Activated CD8-positive, alpha-beta memory T cell treated with anti-CD3 and anti-CD28 coated beads, Interleukin-2, amount 10 ng/mL, durations not matched to agents 7 days and 5 days (primary cell): Measurements from ENCODE around the gene NFIX. TPM values are rescaled to one million over a fixed set of nuclear protein-coding genes. Genes with fewer than 3 reads are reported as not detected.
A peak's percentile ranks its signal among the peaks of the same experiment; 100 is the strongest.

ENCODE experiments used
- ATAC-seq: fragments of 150-1000 bp; cut with Tn5 transposase; one replicate; pipeline ENCODE4 v1.10.0; 2021; ENCODE audit warnings: moderate library complexity
- CTCF ChIA-PET: fragments of 350-600 bp; sonication (Branson Sonifier 250); formaldehyde crosslinking; loops from one replicate; lab custom pipeline; 2021; ENCODE audit warnings: antibody characterized with exemption; lab: Charles Lee
- DNase-seq: peaks from one replicate; pipeline ENCODE4 v3.0.0-alpha.2; 2020
- H3K27ac Mint-ChIP-seq: one replicate; pipeline ENCODE4 v1.8.0; 2021; ENCODE audit warnings: mild to moderate bottlenecking, mixed read lengths
- H3K27me3 Mint-ChIP-seq: one replicate; pipeline ENCODE4 v1.8.0; 2021; ENCODE audit warnings: mixed read lengths
- H3K36me3 Mint-ChIP-seq: one replicate; pipeline ENCODE4 v1.8.0; 2021; ENCODE audit warnings: mild to moderate bottlenecking, mixed read lengths
- H3K4me1 Mint-ChIP-seq: one replicate; pipeline ENCODE4 v1.8.0; 2021; ENCODE audit warnings: mixed read lengths
- H3K4me3 Mint-ChIP-seq: one replicate; pipeline ENCODE4 v1.8.0; 2021; ENCODE audit warnings: mild to moderate bottlenecking, moderate library complexity, mixed read lengths
- H3K9me3 Mint-ChIP-seq: one replicate; pipeline ENCODE4 v1.8.0; 2022; ENCODE audit warnings: low read depth, mixed read lengths
- total RNA-seq, 2 experiments: library from RNA; stranded (reverse); gene quantifications; one replicate each; pipeline ENCODE4 v1.2.3, GENCODE V29; 2021

NFIX gene
- total RNA-seq, 2 experiments from 2014 or later = 0.21 to 0.32 TPM

- DNase-seq = no peak
- Mint-ChIP-seq H3K4me1 (peaks cover 2% of the 10 kb centered on the region), H3K36me3 (no peaks in the 10 kb centered on the region), H3K27ac (no peak overlapping the region), H3K9me3 (no peaks in the 10 kb centered on the region), H3K27me3 (peaks cover 7% of the 10 kb centered on the region), H3K4me3 (no peak overlapping the region)
- CTCF ChIA-PET = interaction anchor here (1.2 to 13.9 kb wide), 4 partner anchors 33 to 109 kb away, joined by 3 to 204 read pairs (median 91); no protein-coding TSS in a partner anchor
- ATAC-seq = no peak
Observed at GRCh38 chr19:12984683-12985048, 10.6 kb upstream of the NFIX start.

DNA sequence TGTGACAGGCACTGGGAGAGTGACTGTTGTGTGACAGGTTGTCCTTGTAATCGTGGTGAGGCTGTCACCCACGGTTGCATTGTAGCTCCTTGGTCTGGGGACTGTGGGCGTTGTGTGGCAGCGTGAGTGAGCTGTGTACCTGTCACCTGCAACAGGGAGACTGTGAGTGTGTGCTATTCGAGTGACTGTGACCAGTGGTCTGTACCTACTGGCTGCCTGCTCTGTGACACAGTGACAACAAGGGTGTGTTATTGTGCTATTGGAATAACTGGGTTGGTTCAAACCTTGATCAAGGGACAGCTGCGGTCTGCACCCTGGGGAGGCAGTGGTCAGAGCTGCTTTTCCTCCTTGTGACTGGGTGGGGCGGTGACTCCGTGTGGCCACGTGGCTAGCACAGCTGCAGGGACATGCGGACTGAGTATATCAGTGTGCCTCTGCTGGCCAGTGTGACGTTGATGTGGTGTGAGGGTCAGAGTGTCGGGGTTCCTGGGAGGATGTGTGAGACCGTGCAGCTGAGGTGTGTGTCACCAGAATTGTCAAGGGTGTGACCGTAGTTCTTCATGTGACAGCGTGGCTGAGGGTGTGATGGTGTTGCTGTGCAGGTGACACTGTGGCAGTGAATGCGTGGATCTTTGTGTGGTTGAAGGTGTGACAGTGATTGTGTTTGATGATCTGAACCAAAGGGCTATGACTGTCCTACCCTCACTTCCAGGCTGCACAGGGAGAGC is 10.1 kb upstream of the NFIX start:
- H3K27ac Mint-ChIP-seq = no peak overlapping the region
- ATAC-seq (no peak), DNase-seq (no peak)
- no peak overlapping the region for H3K4me3 Mint-ChIP-seq
- peaks cover 7% of the 10 kb centered on the region for H3K27me3 Mint-ChIP-seq
- peaks cover 2% of the 10 kb centered on the region for H3K4me1 Mint-ChIP-seq
- CTCF ChIA-PET = interaction anchor here (0.6 to 13.9 kb wide), 6 partner anchors 20 to 108 kb away, joined by 3 to 204 read pairs (median 4); no protein-coding TSS in a partner anchor
- H3K36me3 Mint-ChIP-seq = no peaks in the 10 kb centered on the region
- no peaks in the 10 kb centered on the region for H3K9me3 Mint-ChIP-seq

- peaks cover 2% of the 10 kb centered on the region for H3K4me1 Mint-ChIP-seq
- no peaks in the 10 kb centered on the region for H3K9me3 Mint-ChIP-seq
- H3K36me3 Mint-ChIP-seq = no peaks in the 10 kb centered on the region
- no peak overlapping the region for H3K27ac Mint-ChIP-seq
- CTCF ChIA-PET = interaction anchor here (0.6 kb wide), 1 partner anchor 224 kb away, joined by 3 read pairs; no protein-coding TSS in a partner anchor
- peaks cover 7% of the 10 kb centered on the region for H3K27me3 Mint-ChIP-seq
- no peak for ATAC-seq
- DNase-seq = no peak
- no peak overlapping the region for H3K4me3 Mint-ChIP-seq
Observed at GRCh38 chr19:12986726-12987125, 8.5 kb upstream of the NFIX start.

GRCh38 chr19:12987190-12987589 is 8.1 kb upstream of the NFIX start:
- DNase-seq (no peak), ATAC-seq (no peak)
- peaks cover 2% of the 10 kb centered on the region for H3K4me1 Mint-ChIP-seq
- CTCF ChIA-PET = no interaction called here
- H3K9me3 Mint-ChIP-seq = no peaks in the 10 kb centered on the region
- H3K36me3 Mint-ChIP-seq = no peaks in the 10 kb centered on the region
- peaks cover 7% of the 10 kb centered on the region for H3K27me3 Mint-ChIP-seq
- H3K27ac Mint-ChIP-seq = no peak overlapping the region
- no peak overlapping the region for H3K4me3 Mint-ChIP-seq

GRCh38 chr19:12987781-12988180 is 7.5 kb upstream of the NFIX start:
- CTCF ChIA-PET = no interaction called here
- no peak overlapping the region for H3K27ac Mint-ChIP-seq
- H3K4me1 Mint-ChIP-seq = peaks cover 2% of the 10 kb centered on the region
- no peak overlapping the region for H3K4me3 Mint-ChIP-seq
- H3K9me3 Mint-ChIP-seq = no peaks in the 10 kb centered on the region
- DNase-seq (no peak), ATAC-seq (no peak)
- H3K36me3 Mint-ChIP-seq = no peaks in the 10 kb centered on the region
- peaks cover 7% of the 10 kb centered on the region for H3K27me3 Mint-ChIP-seq

- Mint-ChIP-seq H3K4me1 (peaks cover 6% of the 10 kb centered on the region), H3K9me3 (no peaks in the 10 kb centered on the region), H3K4me3 (no peak overlapping the region), H3K27ac (no peak overlapping the region), H3K36me3 (peaks cover 2% of the 10 kb centered on the region), H3K27me3 (peaks cover 18% of the 10 kb centered on the region)
- ATAC-seq (no peak), DNase-seq (no peak)
- CTCF ChIA-PET = no interaction called here
Observed at GRCh38 chr19:12990431-12990830, 4.8 kb upstream of the NFIX start.

DNA sequence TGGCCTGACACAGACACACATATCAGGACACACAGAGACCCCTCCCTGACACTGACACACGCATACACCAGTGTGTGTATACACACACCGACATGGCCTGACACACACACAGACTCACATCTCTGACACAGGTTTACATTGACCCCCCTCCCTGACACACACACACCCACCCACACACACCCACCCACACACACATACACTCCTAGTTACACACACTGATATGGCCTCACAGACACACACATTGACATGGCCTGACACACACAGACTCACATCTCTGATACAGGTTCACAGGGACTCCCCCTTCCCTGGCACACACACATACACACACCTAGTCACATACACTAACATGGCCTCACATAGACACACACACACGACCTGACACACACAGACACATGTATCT is 4.4 kb upstream of the NFIX start:
- no peak for DNase-seq
- H3K4me3 Mint-ChIP-seq = no peak overlapping the region
- no peak overlapping the region for H3K27ac Mint-ChIP-seq
- CTCF ChIA-PET = no interaction called here
- H3K4me1 Mint-ChIP-seq = peaks cover 6% of the 10 kb centered on the region
- ATAC-seq = no peak
- H3K27me3 Mint-ChIP-seq = peaks cover 18% of the 10 kb centered on the region
- peaks cover 2% of the 10 kb centered on the region for H3K36me3 Mint-ChIP-seq
- H3K9me3 Mint-ChIP-seq = no peaks in the 10 kb centered on the region

DNA sequence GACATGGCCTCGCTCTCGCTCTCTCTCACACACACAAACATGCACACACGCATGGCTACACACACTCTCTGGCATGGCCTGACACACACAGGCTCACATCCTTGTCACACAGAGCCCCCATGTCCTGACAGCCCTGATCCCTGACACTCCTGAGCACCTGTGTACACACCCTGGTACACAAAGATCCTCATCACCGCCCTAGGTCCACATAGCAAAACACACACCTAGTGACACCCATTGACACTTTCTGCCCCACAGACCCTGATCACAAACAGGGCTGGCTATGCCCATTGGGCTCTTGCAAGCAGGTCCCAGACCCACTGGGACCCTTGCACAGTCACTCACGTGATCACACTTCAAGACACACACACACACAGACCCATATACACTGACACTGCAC is 4.0 kb upstream of the NFIX start:
- no peak for DNase-seq
- CTCF ChIA-PET = interaction anchor here (0.7 to 1.0 kb wide), 2 partner anchors 14 to 43 kb away, joined by 3 to 4 read pairs; no protein-coding TSS in a partner anchor
- H3K27ac Mint-ChIP-seq = no peak overlapping the region
- H3K4me1 Mint-ChIP-seq = peaks cover 6% of the 10 kb centered on the region
- peaks cover 21% of the 10 kb centered on the region for H3K27me3 Mint-ChIP-seq
- H3K9me3 Mint-ChIP-seq = no peaks in the 10 kb centered on the region
- H3K36me3 Mint-ChIP-seq = peaks cover 2% of the 10 kb centered on the region
- no peak overlapping the region for H3K4me3 Mint-ChIP-seq
- ATAC-seq = no peak

- no peak for DNase-seq
- H3K27ac Mint-ChIP-seq = no peak overlapping the region
- H3K27me3 Mint-ChIP-seq = peaks cover 32% of the 10 kb centered on the region
- peaks cover 6% of the 10 kb centered on the region for H3K4me1 Mint-ChIP-seq
- CTCF ChIA-PET = interaction anchor here (0.7 kb wide), 1 partner anchor 27 kb away, joined by 3 read pairs; no protein-coding TSS in a partner anchor
- no peak overlapping the region for H3K4me3 Mint-ChIP-seq
- peaks cover 2% of the 10 kb centered on the region for H3K36me3 Mint-ChIP-seq
- H3K9me3 Mint-ChIP-seq = no peaks in the 10 kb centered on the region
- ATAC-seq = no peak
Observed at GRCh38 chr19:12992729-12993128, 2.5 kb upstream of the NFIX start.

DNA sequence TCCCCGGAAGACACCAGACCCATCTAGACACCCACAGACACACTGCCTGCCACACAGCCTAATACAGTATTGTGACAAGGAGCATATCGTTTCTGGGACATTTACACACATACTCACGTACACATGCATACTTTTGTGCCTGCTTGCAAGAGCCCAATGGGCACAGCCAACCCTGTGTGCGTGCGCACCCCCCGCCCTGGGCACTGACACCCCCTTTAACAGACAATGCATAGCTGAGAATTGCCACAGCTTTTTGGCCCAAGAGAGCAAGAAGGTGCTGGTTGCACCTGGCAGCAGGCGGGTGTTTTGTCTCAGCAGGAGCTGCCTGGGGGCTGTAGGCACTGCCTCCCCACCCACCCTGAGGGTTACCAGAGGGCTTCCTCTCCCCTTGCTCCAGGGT is 1.7 kb upstream of the NFIX start:
- no peaks in the 10 kb centered on the region for H3K9me3 Mint-ChIP-seq
- CTCF ChIA-PET = interaction anchor here (1.0 to 1.4 kb wide), 2 partner anchors 40 to 68 kb away, joined by 4 to 5 read pairs; no protein-coding TSS in a partner anchor
- ATAC-seq (no peak), DNase-seq (no peak)
- H3K27ac Mint-ChIP-seq = no peak overlapping the region
- H3K27me3 Mint-ChIP-seq = peaks cover 36% of the 10 kb centered on the region
- no peak overlapping the region for H3K4me3 Mint-ChIP-seq
- peaks cover 6% of the 10 kb centered on the region for H3K4me1 Mint-ChIP-seq
- peaks cover 2% of the 10 kb centered on the region for H3K36me3 Mint-ChIP-seq

DNA sequence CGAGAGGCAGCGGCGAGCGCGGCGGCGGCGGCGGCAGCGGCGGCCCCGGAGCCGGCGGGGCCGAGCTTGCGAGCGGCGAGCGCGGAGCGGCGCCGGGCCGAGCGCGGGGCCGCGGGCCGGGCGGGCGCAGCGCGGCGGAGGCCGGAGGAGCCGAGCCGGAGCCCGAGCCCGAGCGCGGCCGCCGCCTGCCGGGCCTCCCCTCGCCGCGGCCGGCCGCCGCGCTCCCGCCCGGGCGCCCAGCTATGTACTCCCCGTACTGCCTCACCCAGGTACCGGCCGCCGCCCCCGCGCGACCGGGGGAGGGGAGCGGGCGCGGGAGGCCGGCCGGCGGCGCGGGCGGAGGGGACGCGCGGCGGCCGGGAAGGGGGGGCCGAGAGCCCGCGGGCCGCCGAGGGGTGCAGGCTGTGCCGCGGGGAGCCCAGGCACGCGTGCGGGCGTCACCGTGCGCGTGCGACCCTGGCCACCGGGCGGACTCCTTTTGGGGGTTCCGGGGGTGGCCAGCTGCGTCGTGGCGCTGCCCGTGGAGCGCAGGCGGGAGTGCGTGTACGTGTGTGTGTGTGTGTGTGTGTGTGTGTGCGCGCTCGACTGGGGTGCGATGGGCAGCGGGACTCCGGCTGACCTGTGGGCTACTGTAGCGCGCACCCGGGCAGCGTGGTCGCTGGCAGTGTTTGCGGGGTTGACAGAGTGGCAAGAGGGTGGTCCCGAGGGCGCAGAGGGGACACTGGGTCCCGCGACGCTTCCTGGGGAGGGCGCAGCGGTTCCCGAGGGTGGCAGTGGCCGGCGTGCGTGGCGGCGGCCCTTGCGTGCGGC is 526 bp downstream of the NFIX start:
- CTCF ChIA-PET = interaction anchor here (1.2 kb wide), 1 partner anchor 65 kb away, joined by 4 read pairs; no protein-coding TSS in a partner anchor

DNA sequence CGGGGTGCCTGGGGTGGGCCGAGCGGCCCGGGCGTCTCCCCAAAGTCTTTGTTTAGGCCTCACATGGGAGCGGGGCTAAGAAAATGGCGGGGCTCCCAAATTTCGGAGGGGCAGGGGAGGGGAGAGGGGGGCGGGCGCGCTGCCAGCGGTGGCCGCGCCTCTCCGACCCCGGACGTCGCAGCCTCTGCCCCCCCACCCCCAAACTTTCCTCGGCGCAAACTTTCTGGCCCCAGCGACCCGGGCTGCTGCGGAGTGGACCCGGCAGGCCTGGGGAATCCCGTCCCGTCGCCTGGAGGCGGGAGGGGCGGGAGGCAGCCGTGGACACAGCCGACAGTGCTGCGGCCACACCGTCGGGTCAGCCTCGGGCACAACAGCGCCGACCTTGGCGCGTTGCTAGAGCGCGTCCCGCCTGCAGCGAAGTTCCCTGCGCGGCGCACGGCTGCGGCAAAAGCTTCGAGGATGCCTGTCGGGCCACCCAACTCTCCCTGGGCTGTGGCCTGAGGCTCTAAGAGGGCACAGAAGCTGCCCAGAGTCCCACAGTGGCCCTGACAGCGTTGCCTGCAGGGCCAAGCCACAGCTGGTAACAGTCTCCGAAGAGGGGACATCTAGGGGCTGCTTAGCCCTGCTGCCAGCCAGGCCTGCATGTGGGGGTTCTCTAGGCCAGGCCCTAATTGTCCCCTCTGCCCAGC is 1.3 kb downstream of the NFIX start:
- DNase-seq (no peak), ATAC-seq (no peak)
- Mint-ChIP-seq H3K36me3 (peaks cover 2% of the 10 kb centered on the region), H3K4me3 (peak overlapping the region; percentile 15), H3K27ac (no peak overlapping the region), H3K9me3 (no peaks in the 10 kb centered on the region), H3K4me1 (peaks cover 6% of the 10 kb centered on the region), H3K27me3 (peaks cover 36% of the 10 kb centered on the region)
- CTCF ChIA-PET = no interaction called here

More for the DNA sequence above, 526 bp downstream of the NFIX start:
- Mint-ChIP-seq H3K4me1 (peaks cover 6% of the 10 kb centered on the region), H3K36me3 (peaks cover 2% of the 10 kb centered on the region), H3K27ac (no peak overlapping the region), H3K27me3 (peaks cover 36% of the 10 kb centered on the region), H3K4me3 (no peak overlapping the region), H3K9me3 (no peaks in the 10 kb centered on the region)
- ATAC-seq = peak; percentile 10
- no peak for DNase-seq
